Osteocyte (in vitro differentiated cells): ENCODE measurements around the gene C11orf97. TPM values are rescaled to one million over a fixed set of nuclear protein-coding genes. Genes with fewer than 3 reads are reported as not detected.

Source experiments
- DNase-seq: peaks from one replicate; pipeline ENCODE4 v3.0.0; 2021; ENCODE audit warnings: mixed read lengths; ENCODE audit not compliant: unreplicated experiment; ENCODE audit errors: extremely low spot score
- H3K27ac Mint-ChIP-seq: one replicate; pipeline ENCODE4 v1.8.0; 2021; ENCODE audit warnings: mild to moderate bottlenecking, mixed read lengths; ENCODE audit not compliant: unreplicated experiment
- H3K27me3 Mint-ChIP-seq: one replicate; pipeline ENCODE4 v1.8.0; 2021; ENCODE audit warnings: mixed read lengths; ENCODE audit not compliant: unreplicated experiment
- H3K36me3 Mint-ChIP-seq: one replicate; pipeline ENCODE4 v1.8.0; 2021; ENCODE audit warnings: mixed read lengths; ENCODE audit not compliant: unreplicated experiment
- H3K4me1 Mint-ChIP-seq: one replicate; pipeline ENCODE4 v1.8.0; 2021; ENCODE audit warnings: mixed read lengths; ENCODE audit not compliant: unreplicated experiment
- H3K4me3 Mint-ChIP-seq: one replicate; pipeline ENCODE4 v1.8.0; 2021; ENCODE audit warnings: mild to moderate bottlenecking, moderate library complexity, mixed read lengths; ENCODE audit not compliant: unreplicated experiment
- H3K9me3 Mint-ChIP-seq: one replicate; pipeline ENCODE4 v1.8.0; 2021; ENCODE audit warnings: mixed read lengths; ENCODE audit not compliant: unreplicated experiment
- total RNA-seq: library from RNA; stranded (reverse); gene quantifications from 2 replicates; pipeline ENCODE4 v1.2.1, GENCODE V29; 2021
- TF ChIP-seq, protein P1 (sequence below): fragments of 200-600 bp; sonication (generic); IDR thresholded peaks from 2 replicates; pipeline ENCODE4 v1.5.0; 2021; ENCODE audit warnings: antibody characterized with exemption, mild to moderate bottlenecking, moderate library complexity

The C11orf97 gene
- total RNA-seq, 1 donor from 2014 or later, result not detected

DNA sequence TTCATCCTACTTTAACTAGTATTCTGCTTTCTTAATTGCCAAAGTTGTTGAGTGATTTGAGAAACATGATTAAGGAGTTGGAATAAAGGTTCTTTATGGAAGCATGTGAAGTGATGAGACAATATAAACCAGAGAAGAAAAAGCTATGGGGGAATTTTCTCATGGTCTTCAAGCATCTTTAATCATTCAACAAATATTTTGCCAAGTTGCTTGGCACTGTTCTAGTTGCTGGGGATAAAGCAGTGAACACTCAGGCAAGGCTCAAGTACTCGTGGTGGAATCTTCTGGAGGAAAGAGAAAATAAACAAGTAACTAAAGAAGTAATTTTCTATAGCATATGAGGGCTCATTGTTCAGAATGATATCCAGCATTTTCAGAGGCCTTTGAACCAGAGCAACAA lies 45.7 kb downstream of the C11orf97 start:
- no peak for DNase-seq
- H3K4me3 Mint-ChIP-seq, result no peak overlapping the region
- no peaks in the 10 kb centered on the region for H3K36me3 Mint-ChIP-seq
- peaks cover 3% of the 10 kb centered on the region for H3K4me1 Mint-ChIP-seq
- H3K27me3 Mint-ChIP-seq, result no peaks in the 10 kb centered on the region
- H3K27ac Mint-ChIP-seq, result no peak overlapping the region
- TF ChIP-seq, protein P1, sequence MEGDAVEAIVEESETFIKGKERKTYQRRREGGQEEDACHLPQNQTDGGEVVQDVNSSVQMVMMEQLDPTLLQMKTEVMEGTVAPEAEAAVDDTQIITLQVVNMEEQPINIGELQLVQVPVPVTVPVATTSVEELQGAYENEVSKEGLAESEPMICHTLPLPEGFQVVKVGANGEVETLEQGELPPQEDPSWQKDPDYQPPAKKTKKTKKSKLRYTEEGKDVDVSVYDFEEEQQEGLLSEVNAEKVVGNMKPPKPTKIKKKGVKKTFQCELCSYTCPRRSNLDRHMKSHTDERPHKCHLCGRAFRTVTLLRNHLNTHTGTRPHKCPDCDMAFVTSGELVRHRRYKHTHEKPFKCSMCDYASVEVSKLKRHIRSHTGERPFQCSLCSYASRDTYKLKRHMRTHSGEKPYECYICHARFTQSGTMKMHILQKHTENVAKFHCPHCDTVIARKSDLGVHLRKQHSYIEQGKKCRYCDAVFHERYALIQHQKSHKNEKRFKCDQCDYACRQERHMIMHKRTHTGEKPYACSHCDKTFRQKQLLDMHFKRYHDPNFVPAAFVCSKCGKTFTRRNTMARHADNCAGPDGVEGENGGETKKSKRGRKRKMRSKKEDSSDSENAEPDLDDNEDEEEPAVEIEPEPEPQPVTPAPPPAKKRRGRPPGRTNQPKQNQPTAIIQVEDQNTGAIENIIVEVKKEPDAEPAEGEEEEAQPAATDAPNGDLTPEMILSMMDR, result no peak
- H3K9me3 Mint-ChIP-seq, result no peaks in the 10 kb centered on the region

GRCh38 chr11:94558468-94558867 lies 46.2 kb downstream of the C11orf97 start:
- Mint-ChIP-seq H3K4me3 (no peak overlapping the region), H3K36me3 (no peaks in the 10 kb centered on the region), H3K4me1 (peaks cover 5% of the 10 kb centered on the region), H3K9me3 (no peaks in the 10 kb centered on the region), H3K27ac (no peak overlapping the region), H3K27me3 (no peaks in the 10 kb centered on the region)
- TF ChIP-seq, protein P1, result no peak
- no peak for DNase-seq

GRCh38 chr11:94558932-94559331 lies 46.7 kb downstream of the C11orf97 start:
- peaks cover 5% of the 10 kb centered on the region for H3K4me1 Mint-ChIP-seq
- no peaks in the 10 kb centered on the region for H3K9me3 Mint-ChIP-seq
- no peaks in the 10 kb centered on the region for H3K36me3 Mint-ChIP-seq
- no peak for DNase-seq
- H3K27ac Mint-ChIP-seq, result no peak overlapping the region
- H3K4me3 Mint-ChIP-seq, result no peak overlapping the region
- no peaks in the 10 kb centered on the region for H3K27me3 Mint-ChIP-seq
- TF ChIP-seq, protein P1, result no peak

DNA sequence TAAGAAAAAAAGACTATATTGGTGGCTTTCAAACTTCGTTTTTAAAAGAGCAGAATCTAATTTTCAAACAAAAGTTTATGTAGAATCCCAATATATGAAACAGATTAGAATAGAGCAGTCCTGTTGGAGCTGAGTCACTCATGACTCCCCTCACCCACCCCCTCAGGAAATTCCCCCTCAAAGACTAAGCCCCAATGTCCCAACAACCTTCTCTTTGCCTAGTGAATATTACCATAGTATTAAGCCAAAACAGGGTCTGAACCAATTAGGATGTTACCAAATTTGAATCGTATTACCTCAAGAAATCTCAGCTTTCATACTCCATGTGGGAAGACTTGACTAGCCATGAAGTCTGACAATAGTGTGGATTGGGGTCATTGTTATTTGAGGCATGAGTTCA lies 47.1 kb downstream of the C11orf97 start:
- Mint-ChIP-seq H3K36me3 (no peaks in the 10 kb centered on the region), H3K9me3 (no peaks in the 10 kb centered on the region), H3K4me1 (peaks cover 5% of the 10 kb centered on the region), H3K27ac (no peak overlapping the region), H3K4me3 (no peak overlapping the region), H3K27me3 (no peaks in the 10 kb centered on the region)
- no peak for DNase-seq
- TF ChIP-seq, protein P1, result no peak

GRCh38 chr11:94560834-94561233 lies 48.6 kb downstream of the C11orf97 start:
- DNase-seq, result no peak
- H3K36me3 Mint-ChIP-seq, result no peaks in the 10 kb centered on the region
- H3K9me3 Mint-ChIP-seq, result no peaks in the 10 kb centered on the region
- TF ChIP-seq, protein P1, result no peak
- no peaks in the 10 kb centered on the region for H3K27me3 Mint-ChIP-seq
- H3K4me3 Mint-ChIP-seq, result no peak overlapping the region
- no peak overlapping the region for H3K27ac Mint-ChIP-seq
- peaks cover 5% of the 10 kb centered on the region for H3K4me1 Mint-ChIP-seq
